ENCODE data around the gene ATP10A. TPM values are rescaled to one million over a fixed set of nuclear protein-coding genes. Genes with fewer than 3 reads are reported as not detected.

Gene ATP10A
- total and polyA plus RNA-seq, 7 donors = 0.08 to 0.60 (median 0.36) TPM

GRCh38 chr15:25787381-25787780, 75.7 kb downstream of the ATP10A start:
- intact Hi-C loops (cut with DNase I) = no loop called here
- no peaks in the 10 kb centered on the region for H3K9me3 ChIP-seq

GRCh38 chr15:25786040-25786439, 77.1 kb downstream of the ATP10A start:
- WGBS, 3 donors = 96 to 99% (median 97%) methylated on average over 14 of the region's 14 CpGs
- Histone ChIP-seq H3K27ac (no peak overlapping the region), H3K4me1 (no peaks in the 10 kb centered on the region), H3K4me3 (no peak overlapping the region), H3K27me3 (ENCODE audit: insufficient read depth in 3 of 3, low read length in 2 of 3) (no peaks in the 10 kb centered on the region), H3K36me3 (ENCODE audit: insufficient read depth in 1 of 2, low read depth in 1 of 2) (no peaks in the 10 kb centered on the region), H3K9me3 (no peaks in the 10 kb centered on the region)
- intact Hi-C loops (cut with DNase I) = no loop called here
- DNase-seq (no peak), ATAC-seq (no peak)
- no peak for TF ChIP-seq CTCF (IDR thresholded peaks at IDR 0.05)

More at GRCh38 chr15:25787381-25787780, 75.7 kb downstream of the ATP10A start:
- H3K4me1 ChIP-seq = no peaks in the 10 kb centered on the region
- no peaks in the 10 kb centered on the region for H3K27me3 ChIP-seq (ENCODE audit: insufficient read depth in 3 of 3, low read length in 2 of 3)
- 92 to 98% (median 95%) methylated on average over 2 of the region's 2 CpGs for WGBS, 3 donors
- no peak overlapping the region for H3K27ac ChIP-seq
- no peak for ATAC-seq
- no peaks in the 10 kb centered on the region for H3K36me3 ChIP-seq (ENCODE audit: insufficient read depth in 1 of 2, low read depth in 1 of 2)
- TF ChIP-seq CTCF (IDR thresholded peaks at IDR 0.05) = no peak
- H3K4me3 ChIP-seq = no peak overlapping the region
- DNase-seq = no peak

DNA sequence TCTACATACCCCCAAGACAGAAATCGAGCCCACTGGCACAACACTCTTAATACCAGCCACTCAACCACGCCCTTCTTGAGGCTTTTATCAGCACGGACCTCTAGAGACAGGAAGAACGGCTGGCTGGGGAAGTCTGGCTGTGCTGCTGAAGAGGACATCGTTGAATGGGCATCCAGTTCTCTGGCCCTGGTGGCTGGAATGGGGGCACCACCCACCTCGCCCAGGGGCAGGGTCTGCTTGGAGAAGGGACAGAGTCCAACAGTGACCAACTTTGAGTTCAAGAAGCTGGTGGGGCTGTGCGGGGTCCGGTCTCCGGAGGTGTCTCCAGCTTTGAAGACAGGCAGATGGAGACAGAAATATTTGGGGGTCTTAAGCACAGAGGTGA, 77.5 kb downstream of the ATP10A start:
- WGBS, 3 donors = 69 to 79% (median 77%) methylated on average over 9 of the region's 9 CpGs
- ATAC-seq = no peak
- no peak for TF ChIP-seq CTCF (IDR thresholded peaks at IDR 0.05)
- no peak for DNase-seq
- intact Hi-C loops (cut with DNase I) = no loop called here
- H3K4me1 ChIP-seq = no peaks in the 10 kb centered on the region
- no peaks in the 10 kb centered on the region for H3K36me3 ChIP-seq (ENCODE audit: insufficient read depth in 1 of 2, low read depth in 1 of 2)
- H3K27ac ChIP-seq = no peak overlapping the region
- no peaks in the 10 kb centered on the region for H3K27me3 ChIP-seq (ENCODE audit: insufficient read depth in 3 of 3, low read length in 2 of 3)
- H3K4me3 ChIP-seq = no peak overlapping the region
- no peaks in the 10 kb centered on the region for H3K9me3 ChIP-seq

DNA sequence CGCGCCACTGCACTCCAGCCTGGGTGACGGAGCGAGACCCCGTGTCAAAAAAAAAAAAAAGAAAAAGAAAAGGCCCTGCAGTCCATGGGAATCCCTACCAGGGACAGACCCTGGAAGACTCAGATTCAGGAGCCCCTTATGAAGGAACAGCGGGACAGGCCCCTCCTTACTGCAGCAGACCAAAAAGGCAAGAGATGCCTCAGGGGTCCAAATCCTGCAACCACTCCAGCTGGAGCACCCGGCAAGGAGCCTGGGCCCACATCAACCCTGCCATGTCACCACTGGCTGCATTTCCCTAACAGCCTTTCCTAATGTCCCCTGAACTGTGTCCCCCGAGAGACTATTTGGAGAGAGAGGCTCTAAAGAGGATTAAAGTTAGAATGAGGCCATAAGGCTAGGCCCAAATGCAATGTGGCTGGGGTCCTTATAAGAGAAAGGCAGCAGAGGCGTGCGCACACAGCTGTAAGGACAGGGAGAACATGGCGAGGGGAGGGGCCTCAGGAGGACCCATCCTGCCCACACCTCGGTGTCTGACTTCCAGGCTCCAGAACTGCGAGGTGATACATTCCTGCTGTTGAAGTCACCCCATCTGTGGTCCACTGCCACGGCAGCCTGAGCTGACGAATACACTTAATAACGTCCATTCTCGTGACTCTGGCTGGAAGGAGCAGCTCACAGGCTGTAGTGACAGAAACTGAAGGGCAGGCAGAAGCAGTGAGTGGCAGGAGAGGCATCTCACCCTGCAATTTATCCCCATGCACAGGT, 78.1 kb downstream of the ATP10A start:
- no peak for ATAC-seq
- WGBS, 3 donors = 74 to 83% (median 81%) methylated on average over 17 of the region's 17 CpGs
- H3K9me3 ChIP-seq = no peaks in the 10 kb centered on the region
- H3K36me3 ChIP-seq (ENCODE audit: insufficient read depth in 1 of 2, low read depth in 1 of 2) = no peaks in the 10 kb centered on the region
- no peaks in the 10 kb centered on the region for H3K4me1 ChIP-seq
- DNase-seq = no peak
- H3K4me3 ChIP-seq = no peak overlapping the region
- TF ChIP-seq CTCF (IDR thresholded peaks at IDR 0.05) = no peak
- no peaks in the 10 kb centered on the region for H3K27me3 ChIP-seq (ENCODE audit: insufficient read depth in 3 of 3, low read length in 2 of 3)
- intact Hi-C loops (cut with DNase I) = no loop called here
- H3K27ac ChIP-seq = no peak overlapping the region
